ENCODE measurements around the gene BRME1. TPM values are rescaled to one million over a fixed set of nuclear protein-coding genes. Genes with fewer than 3 reads are reported as not detected.
A peak's percentile ranks its signal among the peaks of the same experiment; 100 is the strongest.

The BRME1 gene
- total RNA-seq, 1 experiment from 2014 or later: 1.5 TPM

GRCh38 chr19:13881251-13881691 is 24.6 kb downstream of the BRME1 start:
- H3K4me1 Mint-ChIP-seq (ENCODE audit: low read depth, unreplicated experiment): no peaks in the 10 kb centered on the region
- no peak for TF ChIP-seq CTCF (IDR thresholded peaks at IDR 0.05; ENCODE audit: unreplicated experiment)
- no peaks in the 10 kb centered on the region for H3K9me3 Mint-ChIP-seq (ENCODE audit: low read depth, unreplicated experiment)
- H3K27me3 Mint-ChIP-seq (ENCODE audit: unreplicated experiment): no peaks in the 10 kb centered on the region
- no peak overlapping the region for H3K27ac Mint-ChIP-seq (ENCODE audit: unreplicated experiment)
- no peak overlapping the region for H3K4me3 Mint-ChIP-seq (ENCODE audit: low read depth, unreplicated experiment)
- BruUV-seq (replicated peaks): no TSS peak
- no peak for DNase-seq
- CTCF ChIA-PET: interaction anchor here (0.6 to 1.3 kb wide), 3 partner anchors 71 to 256 kb away, joined by 4 read pairs; partner anchors contain the start of genes ASF1B and DCAF15
- intact Hi-C loops (cut with micrococcal nuclease; ENCODE audit: unreplicated experiment): loop anchor here (2.0 kb wide), 1 partner anchor 192 kb away; the partner anchor contains the start of gene MISP3
- no peaks in the 10 kb centered on the region for H3K36me3 Mint-ChIP-seq (ENCODE audit: insufficient read depth, unreplicated experiment)

GRCh38 chr19:13880059-13881043 is 25.6 kb downstream of the BRME1 start:
- H3K4me3 Mint-ChIP-seq (ENCODE audit: low read depth, unreplicated experiment): no peak overlapping the region
- H3K36me3 Mint-ChIP-seq (ENCODE audit: insufficient read depth, unreplicated experiment): no peaks in the 10 kb centered on the region
- no peak overlapping the region for H3K27ac Mint-ChIP-seq (ENCODE audit: unreplicated experiment)
- H3K27me3 Mint-ChIP-seq (ENCODE audit: unreplicated experiment): no peaks in the 10 kb centered on the region
- H3K4me1 Mint-ChIP-seq (ENCODE audit: low read depth, unreplicated experiment): no peaks in the 10 kb centered on the region
- no TSS peak for BruUV-seq (replicated peaks)
- CTCF ChIA-PET: interaction anchor here (0.5 to 1.7 kb wide), 3 partner anchors 192 to 256 kb away, joined by 3 to 8 read pairs (median 4); partner anchors contain the start of genes ASF1B and MISP3
- intact Hi-C loops (cut with micrococcal nuclease; ENCODE audit: unreplicated experiment): loop anchor here (2.0 kb wide), 1 partner anchor 192 kb away; the partner anchor contains the start of gene MISP3
- peak; percentile 92 for TF ChIP-seq CTCF (IDR thresholded peaks at IDR 0.05; ENCODE audit: unreplicated experiment)
- no peaks in the 10 kb centered on the region for H3K9me3 Mint-ChIP-seq (ENCODE audit: low read depth, unreplicated experiment)
- peak; percentile 97 for DNase-seq

- BruUV-seq (replicated peaks): no TSS peak
- H3K4me1 Mint-ChIP-seq (ENCODE audit: low read depth, unreplicated experiment): no peaks in the 10 kb centered on the region
- no peak overlapping the region for H3K4me3 Mint-ChIP-seq (ENCODE audit: low read depth, unreplicated experiment)
- no peaks in the 10 kb centered on the region for H3K9me3 Mint-ChIP-seq (ENCODE audit: low read depth, unreplicated experiment)
- peaks cover 7% of the 10 kb centered on the region for H3K36me3 Mint-ChIP-seq (ENCODE audit: insufficient read depth, unreplicated experiment)
- no peak for TF ChIP-seq CTCF (IDR thresholded peaks at IDR 0.05; ENCODE audit: unreplicated experiment)
- no peak overlapping the region for H3K27ac Mint-ChIP-seq (ENCODE audit: unreplicated experiment)
- CTCF ChIA-PET: no interaction called here
- DNase-seq: no peak
- intact Hi-C loops (cut with micrococcal nuclease; ENCODE audit: unreplicated experiment): no loop called here
- H3K27me3 Mint-ChIP-seq (ENCODE audit: unreplicated experiment): no peaks in the 10 kb centered on the region
Measured at GRCh38 chr19:13877303-13877702, 28.6 kb downstream of the BRME1 start.

- Mint-ChIP-seq H3K27ac (ENCODE audit: unreplicated experiment) (no peak within 1 kb of the TSS), H3K36me3 (ENCODE audit: insufficient read depth, unreplicated experiment) (peaks cover 7% of the 10 kb centered on the region), H3K27me3 (ENCODE audit: unreplicated experiment) (no peaks in the 10 kb centered on the region), H3K9me3 (ENCODE audit: low read depth, unreplicated experiment) (no peaks in the 10 kb centered on the region), H3K4me1 (ENCODE audit: low read depth, unreplicated experiment) (no peaks in the 10 kb centered on the region), H3K4me3 (ENCODE audit: low read depth, unreplicated experiment) (no peak within 1 kb of the TSS)
- no peak for TF ChIP-seq CTCF (IDR thresholded peaks at IDR 0.05; ENCODE audit: unreplicated experiment)
- intact Hi-C loops (cut with micrococcal nuclease; ENCODE audit: unreplicated experiment): no loop called here
- no TSS peak for BruUV-seq (replicated peaks)
- no peak for DNase-seq
- CTCF ChIA-PET: no interaction called here
Measured at GRCh38 chr19:13876834-13877233, 29.1 kb downstream of the BRME1 start, which contains the start of gene NANOS3. TSS of gene NANOS3 (plus strand) at chr19:13877134. CDS start at chr19:13877249, 115 bp downstream.
